ENCODE data around the gene CAAP1. TPM values are rescaled to one million over a fixed set of nuclear protein-coding genes. Genes with fewer than 3 reads are reported as not detected.

CAAP1 gene
- total and polyA plus RNA-seq, 2 of the 13 experiments (the other 11 are each of a cell fraction or from before 2014, with no cell fraction given) = 10.9 to 40.2 TPM

DNA sequence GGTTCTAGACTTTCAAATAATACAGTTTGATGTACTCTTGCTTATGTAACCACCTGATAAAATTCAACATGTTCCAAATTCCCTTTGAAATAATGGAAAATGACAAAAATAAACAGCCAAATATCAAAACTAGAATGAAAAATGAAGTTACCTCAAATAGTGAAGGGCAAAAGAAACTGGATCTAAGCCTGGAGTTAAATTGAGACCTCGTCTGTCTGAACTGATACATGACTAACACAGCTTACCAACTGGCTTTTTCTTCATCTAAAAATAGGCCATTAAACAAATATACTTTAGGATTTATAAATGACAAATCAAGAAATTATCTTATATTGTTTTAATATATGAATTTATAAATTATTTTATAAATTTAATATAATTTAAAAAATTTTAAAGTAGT lies 12.1 kb upstream of the CAAP1 start:
- Histone ChIP-seq H4K20me1 (ENCODE audit: insufficient read depth, low read length) (no peaks in the 10 kb centered on the region), H3K27ac (ENCODE audit: extremely low read length, insufficient read depth, low read length) (no peak overlapping the region), H3K4me1 (ENCODE audit: insufficient read depth, low read length) (no peaks in the 10 kb centered on the region), H3K9ac (ENCODE audit: insufficient read depth, low read depth, low read length) (no peak overlapping the region), H3K9me3 (ENCODE audit: low read length) (no peaks in the 10 kb centered on the region), H3K4me2 (ENCODE audit: low read depth, low read length) (no peak overlapping the region), H3K27me3 (ENCODE audit: control insufficient read depth in 1 of 2, insufficient read depth in 2 of 2, low read length in 2 of 2) (no peaks in the 10 kb centered on the region), H2AFZ (ENCODE audit: low read length) (no peak overlapping the region), H3K36me3 (replicated peaks in 1 of 2; ENCODE audit: control insufficient read depth in 1 of 2, insufficient read depth in 2 of 2, low read length in 2 of 2) (peaks cover 4 to 9% of the 10 kb centered on the region in 2 experiments), H3K4me3 (replicated peaks in 1 of 3; ENCODE audit: insufficient read depth in 1 of 3, low read depth in 2 of 3, low read length in 3 of 3) (no peak overlapping the region), H3K79me2 (ENCODE audit: insufficient read depth, low read length) (no peaks in the 10 kb centered on the region)
- ChIA-PET CTCF (ENCODE audit: low intra/inter-chr PET ratio, low total read pairs) (no interaction called here), POLR2A (no interaction called here)
- no peak for ATAC-seq
- no TSS peak for BruUV-seq (replicated peaks)
- TF ChIP-seq ZSCAN30 (CRISPR knock-in tag; IDR thresholded peaks at IDR 0.05) (no peak), ZNF570 (CRISPR knock-in tag; IDR thresholded peaks at IDR 0.05; ENCODE audit: borderline replicate concordance) (no peak), ZNF792 (CRISPR knock-in tag; IDR thresholded peaks at IDR 0.05) (no peak), KLF15 (CRISPR knock-in tag; IDR thresholded peaks at IDR 0.05; ENCODE audit: borderline replicate concordance) (no peak)
- in situ Hi-C loops (cut with HindIII; ENCODE audit: extremely low pct_ligation_motif_present, low pct_unique_long_range_greater_than_20kb) = no loop called here
- DNase-seq (ENCODE audit: low spot score) = no peak
- no peak for FAIRE-seq
- intact Hi-C loops (cut with micrococcal nuclease; ENCODE audit: unreplicated experiment) = no loop called here
- 93% methylated on average over 1 of the region's 1 CpG for WGBS (ENCODE audit: low lambda C conversion rate)

DNA sequence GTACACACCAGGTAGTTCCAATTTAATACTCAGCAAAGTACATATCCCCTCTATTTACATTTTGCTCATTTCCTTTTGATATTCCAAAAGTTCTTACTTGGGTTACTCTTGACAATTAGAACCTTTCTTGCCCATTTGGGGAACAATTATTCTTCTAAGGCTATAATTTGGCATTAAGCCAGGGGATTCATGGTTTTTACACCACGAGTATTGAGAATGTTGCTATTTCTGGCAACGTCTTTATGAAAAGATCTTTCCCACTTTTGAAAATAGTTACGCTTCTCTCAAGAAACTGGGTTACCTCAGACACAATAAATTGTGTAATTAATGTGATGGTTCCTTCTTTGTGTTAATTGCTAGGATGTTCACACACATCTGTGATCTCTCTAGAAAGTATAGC lies 11.5 kb upstream of the CAAP1 start:
- DNase-seq (ENCODE audit: low spot score) (no peak), ATAC-seq (no peak), FAIRE-seq (no peak)
- ChIA-PET POLR2A (no interaction called here), CTCF (ENCODE audit: low intra/inter-chr PET ratio, low total read pairs) (no interaction called here)
- Histone ChIP-seq H3K9me3 (ENCODE audit: low read length) (no peaks in the 10 kb centered on the region), H2AFZ (ENCODE audit: low read length) (no peak overlapping the region), H3K4me2 (ENCODE audit: low read depth, low read length) (no peak overlapping the region), H3K27ac (ENCODE audit: extremely low read length, insufficient read depth, low read length) (no peak overlapping the region), H4K20me1 (ENCODE audit: insufficient read depth, low read length) (no peaks in the 10 kb centered on the region), H3K27me3 (ENCODE audit: control insufficient read depth in 1 of 2, insufficient read depth in 2 of 2, low read length in 2 of 2) (no peaks in the 10 kb centered on the region), H3K9ac (ENCODE audit: insufficient read depth, low read depth, low read length) (no peak overlapping the region), H3K4me1 (ENCODE audit: insufficient read depth, low read length) (no peaks in the 10 kb centered on the region), H3K4me3 (replicated peaks in 1 of 3; ENCODE audit: insufficient read depth in 1 of 3, low read depth in 2 of 3, low read length in 3 of 3) (no peak overlapping the region), H3K36me3 (replicated peaks in 1 of 2; ENCODE audit: control insufficient read depth in 1 of 2, insufficient read depth in 2 of 2, low read length in 2 of 2) (peaks cover 4 to 9% of the 10 kb centered on the region in 2 experiments), H3K79me2 (ENCODE audit: insufficient read depth, low read length) (no peaks in the 10 kb centered on the region)
- TF ChIP-seq NFIB (CRISPR knock-in tag; IDR thresholded peaks at IDR 0.05; ENCODE audit: borderline replicate concordance) = no peak
- TF ChIP-seq GZF1 (CRISPR knock-in tag; IDR thresholded peaks at IDR 0.05) = no peak
- no peak for TF ChIP-seq TOPORS (CRISPR knock-in tag; IDR thresholded peaks at IDR 0.05)
- TF ChIP-seq ARHGAP35 (CRISPR knock-in tag; IDR thresholded peaks at IDR 0.05; ENCODE audit: borderline replicate concordance) = no peak
- TF ChIP-seq, protein P1, sequence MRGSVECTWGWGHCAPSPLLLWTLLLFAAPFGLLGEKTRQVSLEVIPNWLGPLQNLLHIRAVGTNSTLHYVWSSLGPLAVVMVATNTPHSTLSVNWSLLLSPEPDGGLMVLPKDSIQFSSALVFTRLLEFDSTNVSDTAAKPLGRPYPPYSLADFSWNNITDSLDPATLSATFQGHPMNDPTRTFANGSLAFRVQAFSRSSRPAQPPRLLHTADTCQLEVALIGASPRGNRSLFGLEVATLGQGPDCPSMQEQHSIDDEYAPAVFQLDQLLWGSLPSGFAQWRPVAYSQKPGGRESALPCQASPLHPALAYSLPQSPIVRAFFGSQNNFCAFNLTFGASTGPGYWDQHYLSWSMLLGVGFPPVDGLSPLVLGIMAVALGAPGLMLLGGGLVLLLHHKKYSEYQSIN (CRISPR knock-in tag; IDR thresholded peaks at IDR 0.05; ENCODE audit: borderline replicate concordance) = no peak
- TF ChIP-seq SMAD3 (CRISPR knock-in tag; IDR thresholded peaks at IDR 0.05) = no peak
- no peak for TF ChIP-seq ZNF572 (CRISPR knock-in tag; IDR thresholded peaks at IDR 0.05)
- TF ChIP-seq NR3C1 (CRISPR knock-in tag; IDR thresholded peaks at IDR 0.05) = no peak
- TF ChIP-seq ZBTB38 (CRISPR knock-in tag; IDR thresholded peaks at IDR 0.05) = no peak
- TF ChIP-seq ZNF274 (CRISPR knock-in tag; IDR thresholded peaks at IDR 0.05) = no peak
- no peak for TF ChIP-seq TOE1 (CRISPR knock-in tag; IDR thresholded peaks at IDR 0.05)
- no peak for TF ChIP-seq GFI1 (CRISPR knock-in tag; IDR thresholded peaks at IDR 0.05; ENCODE audit: borderline replicate concordance)
- TF ChIP-seq HMG20A (CRISPR knock-in tag; IDR thresholded peaks at IDR 0.05; ENCODE audit: borderline replicate concordance) = no peak
- no peak for TF ChIP-seq ZNF17 (CRISPR knock-in tag; IDR thresholded peaks at IDR 0.05)
- no peak for TF ChIP-seq YEATS2 (CRISPR knock-in tag; IDR thresholded peaks at IDR 0.05; ENCODE audit: borderline replicate concordance)
- in situ Hi-C loops (cut with HindIII; ENCODE audit: extremely low pct_ligation_motif_present, low pct_unique_long_range_greater_than_20kb) (no loop called here), intact Hi-C loops (cut with micrococcal nuclease; ENCODE audit: unreplicated experiment) (no loop called here)
- no TSS peak for BruUV-seq (replicated peaks)
- 98% methylated on average over 3 of the region's 3 CpGs for WGBS (ENCODE audit: low lambda C conversion rate)
